Osteocyte (in vitro differentiated cells): ENCODE measurements around the gene MCM3AP. TPM values are rescaled to one million over a fixed set of nuclear protein-coding genes. Genes with fewer than 3 reads are reported as not detected.

Source experiments
- DNase-seq: peaks from one replicate; pipeline ENCODE4 v3.0.0; 2021; ENCODE audit warnings: mixed read lengths; ENCODE audit not compliant: unreplicated experiment; ENCODE audit errors: extremely low spot score
- H3K27ac Mint-ChIP-seq: one replicate; pipeline ENCODE4 v1.8.0; 2021; ENCODE audit warnings: mild to moderate bottlenecking, mixed read lengths; ENCODE audit not compliant: unreplicated experiment
- H3K27me3 Mint-ChIP-seq: one replicate; pipeline ENCODE4 v1.8.0; 2021; ENCODE audit warnings: mixed read lengths; ENCODE audit not compliant: unreplicated experiment
- H3K36me3 Mint-ChIP-seq: one replicate; pipeline ENCODE4 v1.8.0; 2021; ENCODE audit warnings: mixed read lengths; ENCODE audit not compliant: unreplicated experiment
- H3K4me1 Mint-ChIP-seq: one replicate; pipeline ENCODE4 v1.8.0; 2021; ENCODE audit warnings: mixed read lengths; ENCODE audit not compliant: unreplicated experiment
- H3K4me3 Mint-ChIP-seq: one replicate; pipeline ENCODE4 v1.8.0; 2021; ENCODE audit warnings: mild to moderate bottlenecking, moderate library complexity, mixed read lengths; ENCODE audit not compliant: unreplicated experiment
- H3K9me3 Mint-ChIP-seq: one replicate; pipeline ENCODE4 v1.8.0; 2021; ENCODE audit warnings: mixed read lengths; ENCODE audit not compliant: unreplicated experiment
- CTCF ChIP-seq: fragments of 200-600 bp; sonication (generic); IDR thresholded peaks from 2 replicates; pipeline ENCODE4 v1.5.0; 2021; ENCODE audit warnings: antibody characterized with exemption, mild to moderate bottlenecking, moderate library complexity
- total RNA-seq: library from RNA; stranded (reverse); gene quantifications from 2 replicates; pipeline ENCODE4 v1.2.1, GENCODE V29; 2021

Gene MCM3AP
- total RNA-seq, 1 donor from 2014 or later: 105 TPM

- Mint-ChIP-seq H3K27ac (no peak overlapping the region), H3K27me3 (no peaks in the 10 kb centered on the region), H3K4me3 (no peak overlapping the region), H3K36me3 (peaks cover 18% of the 10 kb centered on the region), H3K9me3 (no peaks in the 10 kb centered on the region), H3K4me1 (peaks cover 5% of the 10 kb centered on the region)
- DNase-seq: no peak
- no peak for TF ChIP-seq CTCF
Observed at GRCh38 chr21:46210378-46211136, 74.9 kb downstream of the MCM3AP start.

- Mint-ChIP-seq H3K4me3 (no peak overlapping the region), H3K27ac (no peak overlapping the region), H3K9me3 (no peaks in the 10 kb centered on the region), H3K27me3 (no peaks in the 10 kb centered on the region), H3K36me3 (peaks cover 33% of the 10 kb centered on the region), H3K4me1 (peaks cover 5% of the 10 kb centered on the region)
- DNase-seq: no peak
- TF ChIP-seq CTCF: no peak
Observed at GRCh38 chr21:46208761-46209721, 76.4 kb downstream of the MCM3AP start.

- Mint-ChIP-seq H3K36me3 (peaks cover 33% of the 10 kb centered on the region), H3K4me1 (peaks cover 1% of the 10 kb centered on the region), H3K9me3 (no peaks in the 10 kb centered on the region), H3K4me3 (no peak overlapping the region), H3K27ac (no peak overlapping the region), H3K27me3 (no peaks in the 10 kb centered on the region)
- DNase-seq: no peak
- TF ChIP-seq CTCF: no peak
Observed at GRCh38 chr21:46207920-46208591, 77.4 kb downstream of the MCM3AP start.

GRCh38 chr21:46207006-46207919 is 78.1 kb downstream of the MCM3AP start:
- Mint-ChIP-seq H3K4me1 (no peaks in the 10 kb centered on the region), H3K4me3 (no peak overlapping the region), H3K36me3 (peaks cover 35% of the 10 kb centered on the region), H3K9me3 (no peaks in the 10 kb centered on the region), H3K27me3 (no peaks in the 10 kb centered on the region), H3K27ac (no peak overlapping the region)
- TF ChIP-seq CTCF: no peak
- no peak for DNase-seq
